Keratinocyte (primary cell): ENCODE results near the gene KLHDC7A.

Source experiments
- EZH2 ChIP-seq: IDR thresholded peaks from one replicate; pipeline ENCODE4 v1.6.1; 2012; ENCODE audit warnings: inconsistent platforms, mild to moderate bottlenecking, low read length, moderate library complexity
- TF ChIP-seq, protein P1 (sequence below), 3 experiments: IDR thresholded peaks in 1 of 3; conservative IDR thresholded peaks in 1 of 3; optimal IDR thresholded peaks in 1 of 3; 2 replicates in 2 of 3; 3 replicates in 1 of 3; pipeline versions ENCODE3 to v1.5.1; 2011; ENCODE audit warnings: low read length in 3 of 3, mild to moderate bottlenecking in 3 of 3, moderate library complexity in 2 of 3, control low read depth in 1 of 3, inconsistent platforms in 1 of 3; ENCODE audit not compliant: insufficient read depth in 2 of 3; ENCODE audit errors: extremely low read depth in 1 of 3

DNA sequence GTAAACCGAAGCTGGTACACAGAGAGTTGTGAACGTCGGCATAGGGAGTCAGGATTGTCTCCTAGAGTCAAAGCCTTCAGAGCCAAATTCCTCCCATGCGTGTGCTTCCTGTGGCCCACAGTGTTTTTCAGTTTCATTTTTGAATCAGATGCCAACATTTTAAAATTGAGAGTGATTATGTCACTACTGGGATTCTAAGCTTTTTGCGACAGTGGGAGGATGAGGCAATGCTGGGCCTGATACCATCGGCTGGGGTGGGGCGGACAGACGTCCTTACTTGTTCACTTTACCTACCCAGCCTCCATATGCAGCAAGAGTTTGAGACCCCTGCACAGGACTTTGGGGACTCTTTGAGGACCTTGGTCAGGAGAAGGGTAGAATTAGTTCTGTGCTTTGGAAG is 1.3 kb upstream of the KLHDC7A start:
- TF ChIP-seq EZH2, result no peak
- TF ChIP-seq, protein P1, sequence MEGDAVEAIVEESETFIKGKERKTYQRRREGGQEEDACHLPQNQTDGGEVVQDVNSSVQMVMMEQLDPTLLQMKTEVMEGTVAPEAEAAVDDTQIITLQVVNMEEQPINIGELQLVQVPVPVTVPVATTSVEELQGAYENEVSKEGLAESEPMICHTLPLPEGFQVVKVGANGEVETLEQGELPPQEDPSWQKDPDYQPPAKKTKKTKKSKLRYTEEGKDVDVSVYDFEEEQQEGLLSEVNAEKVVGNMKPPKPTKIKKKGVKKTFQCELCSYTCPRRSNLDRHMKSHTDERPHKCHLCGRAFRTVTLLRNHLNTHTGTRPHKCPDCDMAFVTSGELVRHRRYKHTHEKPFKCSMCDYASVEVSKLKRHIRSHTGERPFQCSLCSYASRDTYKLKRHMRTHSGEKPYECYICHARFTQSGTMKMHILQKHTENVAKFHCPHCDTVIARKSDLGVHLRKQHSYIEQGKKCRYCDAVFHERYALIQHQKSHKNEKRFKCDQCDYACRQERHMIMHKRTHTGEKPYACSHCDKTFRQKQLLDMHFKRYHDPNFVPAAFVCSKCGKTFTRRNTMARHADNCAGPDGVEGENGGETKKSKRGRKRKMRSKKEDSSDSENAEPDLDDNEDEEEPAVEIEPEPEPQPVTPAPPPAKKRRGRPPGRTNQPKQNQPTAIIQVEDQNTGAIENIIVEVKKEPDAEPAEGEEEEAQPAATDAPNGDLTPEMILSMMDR (optimal IDR thresholded peaks at IDR 0.05 in 1 of 3, IDR thresholded peaks at IDR 0.05 in 1 of 3, conservative IDR thresholded peaks at IDR 0.05 in 1 of 3; ENCODE audit: extremely low read depth in 1 of 3, insufficient read depth in 2 of 3, low read length in 3 of 3), result no peak
